HG03575 (cell line): Measurements from ENCODE around the gene PORCN.

Experiments used
- ATAC-seq: cut with Tn5 transposase; IDR thresholded peaks from one replicate; pipeline ENCODE4 v1.9.1; 2021; ENCODE audit not compliant: unreplicated experiment, insufficient number of reproducible peaks, low FRiP score; ENCODE audit errors: extremely low read depth

PORCN gene

DNA sequence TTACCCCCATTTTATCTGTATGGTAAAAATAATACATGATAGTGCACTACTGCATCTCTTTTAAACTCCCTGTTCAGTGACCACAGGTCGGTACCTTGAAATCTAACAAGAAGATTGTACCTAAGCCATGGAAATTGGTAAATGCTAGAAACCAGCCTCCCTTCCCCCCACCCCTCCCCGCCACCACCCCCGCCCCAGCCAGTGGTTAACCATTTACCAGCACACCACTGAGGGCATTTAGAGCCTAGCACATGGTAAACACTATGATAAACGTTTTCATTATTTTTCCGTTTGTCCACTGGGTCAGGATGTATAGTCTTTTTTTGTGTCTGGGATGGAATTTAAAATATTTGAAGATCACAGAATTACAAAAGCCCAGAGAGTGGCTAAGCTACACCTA, 33.5 kb upstream of the PORCN start:
- no peak for ATAC-seq

- peak; percentile 66 for ATAC-seq
Observed at GRCh38 chrX:48475774-48476577, 32.8 kb upstream of the PORCN start, which contains the start of gene FTSJ1. Gene FTSJ1, plus strand, starts transcription at chrX:48476199. Its CDS starts 1,849 bp downstream, at chrX:48478048.

- no peak for ATAC-seq
Observed at GRCh38 chrX:48476919-48477318, 31.9 kb upstream of the PORCN start.

DNA sequence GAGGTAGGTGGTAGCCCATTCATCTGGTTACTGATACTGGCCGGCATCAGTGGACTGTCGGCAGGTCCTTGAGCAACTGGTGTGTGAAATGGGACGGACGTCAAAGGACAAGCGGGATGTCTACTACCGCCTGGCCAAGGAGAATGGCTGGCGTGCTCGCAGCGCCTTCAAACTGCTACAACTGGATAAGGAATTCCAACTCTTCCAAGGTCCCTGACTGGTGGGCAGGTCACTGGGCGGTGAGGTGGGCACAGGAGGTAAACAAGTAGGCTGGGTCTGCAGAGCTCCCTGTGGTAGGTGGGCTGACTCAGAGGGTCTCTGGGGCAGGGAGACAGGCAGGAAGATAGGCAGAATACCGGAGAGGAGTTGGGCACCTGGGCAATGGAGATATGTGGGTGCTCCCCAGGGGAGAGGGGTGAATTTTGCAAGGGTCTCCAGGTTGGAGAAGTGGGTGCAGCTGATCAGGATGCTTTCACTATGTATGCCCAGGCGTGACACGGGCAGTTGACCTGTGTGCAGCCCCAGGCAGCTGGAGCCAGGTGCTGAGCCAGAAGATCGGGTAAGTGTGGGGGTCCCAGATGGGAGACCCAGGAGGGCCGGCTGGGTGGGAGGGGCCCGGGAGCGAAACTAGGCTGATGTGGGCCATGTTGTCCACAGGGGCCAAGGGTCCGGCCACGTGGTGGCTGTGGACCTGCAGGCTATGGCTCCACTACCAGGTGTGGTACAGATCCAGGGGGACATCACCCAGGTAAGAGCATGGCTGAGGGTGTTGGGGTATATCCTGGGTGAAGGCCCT, 30.6 kb upstream of the PORCN start:
- no peak for ATAC-seq

DNA sequence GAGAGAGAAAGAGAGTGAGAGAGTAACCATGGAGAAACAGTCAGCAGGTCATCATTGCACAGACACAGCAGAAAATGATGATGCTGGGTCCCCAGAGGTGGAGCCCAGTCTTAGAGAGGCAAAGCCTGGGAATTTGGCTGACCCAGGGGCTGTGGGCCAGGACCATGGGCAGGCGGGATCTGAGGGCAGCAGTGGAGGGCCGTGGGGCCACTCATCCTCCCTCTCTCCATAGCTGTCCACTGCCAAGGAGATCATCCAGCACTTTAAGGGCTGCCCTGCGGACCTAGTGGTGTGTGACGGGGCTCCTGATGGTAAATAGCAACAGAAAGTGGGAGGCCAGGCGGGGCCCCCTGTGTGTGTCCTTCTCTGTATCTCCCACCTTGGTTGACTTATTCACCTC, 30.0 kb upstream of the PORCN start:
- no peak for ATAC-seq

- ATAC-seq, result no peak
Observed at GRCh38 chrX:48480142-48480541, 28.6 kb upstream of the PORCN start.

GRCh38 chrX:48480583-48480982, 28.2 kb upstream of the PORCN start:
- no peak for ATAC-seq

DNA sequence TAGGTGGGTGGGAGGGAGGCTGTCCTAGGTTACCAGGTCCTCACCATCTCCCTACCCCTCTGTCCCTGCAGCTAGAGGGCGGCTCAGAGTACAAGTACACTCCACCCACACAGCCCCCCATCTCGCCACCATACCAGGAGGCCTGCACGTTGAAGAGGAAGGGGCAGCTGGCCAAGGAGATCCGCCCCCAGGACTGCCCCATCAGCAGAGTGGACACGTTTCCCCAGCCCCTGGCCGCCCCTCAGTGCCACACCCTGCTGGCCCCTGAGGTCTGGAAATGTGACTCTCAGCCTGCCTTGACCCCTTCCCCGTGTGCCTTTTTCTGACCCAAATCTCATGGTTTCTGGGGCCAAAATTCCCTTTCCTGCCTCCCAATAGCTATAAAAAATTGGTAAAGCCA, 26.3 kb upstream of the PORCN start:
- ATAC-seq, result no peak

- ATAC-seq, result no peak
Observed at GRCh38 chrX:48487362-48487798, 21.4 kb upstream of the PORCN start.

- no peak for ATAC-seq
Observed at GRCh38 chrX:48488034-48488433, 20.8 kb upstream of the PORCN start.

- ATAC-seq, result no peak
Observed at GRCh38 chrX:48489296-48489695, 19.5 kb upstream of the PORCN start.

- ATAC-seq, result no peak
Observed at GRCh38 chrX:48489892-48490291, 18.9 kb upstream of the PORCN start.

DNA sequence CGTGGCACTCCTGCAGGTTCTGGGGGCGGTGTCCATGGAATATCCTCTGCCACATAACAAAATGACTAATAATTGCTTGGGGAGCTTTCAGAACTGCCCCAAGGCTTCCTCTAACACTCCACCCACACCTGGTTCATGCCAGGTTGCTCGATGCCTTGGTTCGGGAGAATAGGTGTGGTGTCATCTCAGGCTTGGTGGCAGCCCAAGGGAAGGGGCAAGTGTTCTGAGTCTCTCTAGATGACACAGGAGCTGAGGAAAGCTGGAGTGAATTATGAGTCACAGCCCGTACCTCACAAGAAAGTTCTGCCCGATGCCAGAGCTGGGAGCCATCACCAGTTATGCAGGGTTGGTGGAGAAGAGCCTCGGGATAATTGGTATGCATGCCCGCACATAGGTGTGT, 18.1 kb upstream of the PORCN start:
- no peak for ATAC-seq

DNA sequence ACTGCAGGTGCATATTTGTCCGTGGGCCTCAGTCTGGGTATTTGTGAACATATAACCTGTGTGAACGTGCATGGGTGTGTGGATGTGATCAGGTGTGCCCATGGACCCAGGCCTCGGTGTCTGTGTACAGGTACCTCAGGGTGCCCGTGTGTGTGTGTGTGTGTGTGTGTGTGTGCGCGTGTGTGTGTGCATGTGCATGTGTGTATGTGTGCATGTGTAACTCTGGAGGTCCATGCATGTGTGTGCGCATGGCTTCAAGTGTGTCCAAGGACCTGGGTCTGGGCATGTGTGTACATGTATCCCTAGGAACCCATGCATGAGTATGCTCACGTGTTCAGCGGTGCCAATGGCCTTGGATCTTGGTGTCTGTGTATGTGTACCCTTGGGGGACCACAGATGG, 17.0 kb upstream of the PORCN start:
- no peak for ATAC-seq

- no peak for ATAC-seq
Observed at GRCh38 chrX:48492293-48492910, 16.4 kb upstream of the PORCN start.

DNA sequence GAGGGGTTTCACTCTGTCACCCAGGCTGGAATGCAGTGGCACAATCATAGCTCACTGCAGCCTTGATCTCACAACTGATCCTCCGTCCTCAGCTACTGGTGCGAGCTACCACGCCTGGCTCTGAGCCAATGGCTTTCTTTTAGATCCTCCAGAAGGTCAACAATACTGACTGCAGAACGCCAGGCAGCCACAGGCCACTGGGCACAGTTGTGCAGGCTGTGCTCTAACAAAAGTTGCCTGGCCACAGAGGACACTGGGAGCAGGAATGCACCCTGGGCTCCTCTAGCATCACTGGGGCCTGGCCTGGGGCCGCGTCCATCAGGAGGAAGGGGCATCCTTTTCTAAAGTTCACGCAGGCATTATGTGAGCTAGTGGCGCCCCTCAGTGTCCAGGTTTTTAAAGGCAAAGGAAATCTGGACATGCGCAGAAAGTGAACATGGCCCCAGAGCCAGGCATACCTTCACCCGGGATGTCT, 14.9 kb upstream of the PORCN start:
- no peak for ATAC-seq

DNA sequence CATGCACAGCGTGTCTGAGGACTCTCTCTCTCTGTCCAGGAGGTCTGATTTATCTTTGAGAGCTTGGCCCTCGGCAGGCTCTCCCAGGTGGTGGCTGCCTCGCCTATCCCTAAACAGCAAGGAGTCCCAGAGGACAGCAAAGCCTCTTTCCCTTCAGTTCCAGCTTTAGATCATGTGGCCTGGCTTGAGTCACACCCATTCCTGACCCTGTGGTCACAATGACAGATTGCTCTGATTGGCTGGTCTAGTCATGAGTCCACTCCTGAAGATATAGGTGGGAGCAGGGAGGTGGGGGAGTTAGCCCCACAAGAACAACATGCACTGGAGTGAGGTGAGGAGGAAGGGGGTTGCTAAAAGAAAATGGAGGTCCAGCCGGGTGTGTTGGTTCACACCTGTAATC, 12.1 kb upstream of the PORCN start:
- ATAC-seq, result no peak

DNA sequence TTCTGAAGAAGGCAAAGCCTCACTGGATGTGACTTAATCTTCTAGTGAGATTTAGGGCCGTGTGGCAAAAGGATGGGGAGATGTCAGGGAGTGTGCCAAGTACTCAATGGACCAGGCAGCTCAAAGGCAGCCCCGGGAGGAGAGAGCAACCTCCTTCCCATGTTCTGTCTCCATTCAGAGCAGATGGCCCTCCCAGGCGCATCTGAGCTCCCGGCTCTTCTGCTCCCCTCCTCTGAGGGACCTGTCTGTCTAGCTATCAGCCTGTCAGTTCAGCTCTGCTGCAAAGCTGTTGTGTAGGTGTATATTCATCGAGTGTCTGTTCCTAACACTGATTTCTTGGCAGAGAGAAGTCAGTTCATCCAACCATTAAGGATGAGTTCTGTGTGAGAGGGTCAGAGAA, 10.9 kb upstream of the PORCN start:
- ATAC-seq, result no peak

DNA sequence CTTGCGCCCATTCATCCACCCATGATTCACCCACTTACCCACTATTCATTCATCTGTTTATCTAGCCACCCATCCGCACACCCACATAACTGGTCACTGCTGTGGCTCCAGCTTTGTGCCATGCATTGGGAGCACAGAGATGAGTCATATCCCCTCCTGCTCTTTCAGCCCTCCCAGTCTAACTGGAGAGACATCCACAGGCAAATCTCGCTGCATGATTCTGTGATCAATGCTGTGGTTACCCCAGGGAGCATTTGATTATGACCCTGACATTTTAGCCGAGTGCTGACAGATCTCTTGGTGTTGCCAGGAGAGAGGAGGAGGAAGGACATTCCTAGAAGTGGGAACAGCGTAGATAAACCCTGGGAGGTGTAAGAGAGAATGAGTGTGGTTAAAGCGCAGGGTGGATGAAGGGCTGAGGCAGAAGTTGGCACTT, 10.4 kb upstream of the PORCN start:
- no peak for ATAC-seq

GRCh38 chrX:48504261-48504660, 4.5 kb upstream of the PORCN start:
- ATAC-seq, result no peak
